ENCODE results near the gene PTGR3. TPM values are rescaled to one million over a fixed set of nuclear protein-coding genes. Genes with fewer than 3 reads are reported as not detected.

The PTGR3 gene
- total RNA-seq, 5 donors from 2014 or later (not counting 1 experiment from before 2014, with no cell fraction given), result 32.8 to 44.1 (median 36.5) TPM

GRCh38 chr18:75213611-75214331 lies 4.8 kb upstream of the PTGR3 start:
- H3K9me3 Mint-ChIP-seq, result no peaks in the 10 kb centered on the region
- peaks cover 67 to 72% (median 71%) of the 10 kb centered on the region in 3 donors for H3K4me1 Mint-ChIP-seq
- H3K27me3 Mint-ChIP-seq, result no peaks in the 10 kb centered on the region
- CTCF ChIA-PET, result interaction anchor here in 1 of 2 donors (0.7 kb wide), 1 partner anchor 256 kb away, joined by 3 read pairs; no protein-coding TSS in a partner anchor
- Histone ChIP-seq H3K4me1 (ENCODE audit: control insufficient read depth in 1 of 2, extremely low read depth in 1 of 2, insufficient read depth in 2 of 2, low read length in 2 of 2) (peaks cover 15 to 39% of the 10 kb centered on the region in 2 experiments), H3K27me3 (replicated peaks in 1 of 2; ENCODE audit: control insufficient read depth in 2 of 2, extremely low read depth in 1 of 2, insufficient read depth in 2 of 2, low read length in 1 of 2) (no peaks in the 10 kb centered on the region), H3K27ac (ENCODE audit: low read length) (no peak overlapping the region), H3K9me3 (no peaks in the 10 kb centered on the region), H3K4me3 (ENCODE audit: control insufficient read depth in 1 of 2, extremely low read depth in 1 of 2, low read length in 1 of 2) (no peak overlapping the region), H3K36me3 (ENCODE audit: control insufficient read depth in 2 of 2, extremely low read depth in 1 of 2, insufficient read depth in 1 of 2, low read length in 1 of 2) (no peaks in the 10 kb centered on the region)
- peak overlapping the region; percentile 26 to 89 (median 88) for H3K4me3 Mint-ChIP-seq
- POLR2A ChIA-PET, result interaction anchor here in 1 of 2 donors (1.0 kb wide), 1 partner anchor 34 kb away, joined by 4 read pairs; no protein-coding TSS in a partner anchor
- WGBS (ENCODE audit: insufficient coverage), result 100% methylated on average over 1 of the region's 5 CpGs
- DNase-seq, result no peak
- ATAC-seq (replicated peaks in 1 of 4), result no peak
- peaks cover 4% of the 10 kb centered on the region for H3K36me3 Mint-ChIP-seq
- H3K27ac Mint-ChIP-seq, result peak overlapping the region; percentile 36 to 78

- no peaks in the 10 kb centered on the region for H3K36me3 ChIP-seq (ENCODE audit: control insufficient read depth in 2 of 2, extremely low read depth in 1 of 2, insufficient read depth in 1 of 2, low read length in 1 of 2)
- H3K27me3 ChIP-seq (replicated peaks in 1 of 2; ENCODE audit: control insufficient read depth in 2 of 2, extremely low read depth in 1 of 2, insufficient read depth in 2 of 2, low read length in 1 of 2), result no peaks in the 10 kb centered on the region
- no peaks in the 10 kb centered on the region for H3K27me3 Mint-ChIP-seq
- H3K27ac ChIP-seq (ENCODE audit: low read length), result no peak overlapping the region
- H3K4me1 ChIP-seq (ENCODE audit: control insufficient read depth in 1 of 2, extremely low read depth in 1 of 2, insufficient read depth in 2 of 2, low read length in 2 of 2), result peaks cover 16 to 44% of the 10 kb centered on the region in 2 experiments
- H3K4me3 ChIP-seq (ENCODE audit: control insufficient read depth in 1 of 2, extremely low read depth in 1 of 2, low read length in 1 of 2), result peak overlapping the region in 1 of 2 donors; percentile 56
- peaks cover 65 to 67% (median 66%) of the 10 kb centered on the region in 3 donors for H3K4me1 Mint-ChIP-seq
- ChIA-PET CTCF (interaction anchor here (0.6 to 1.2 kb wide), 3 partner anchors 35 to 267 kb away, joined by 3 read pairs; no protein-coding TSS in a partner anchor), POLR2A (interaction anchor here in 1 of 2 donors (0.7 to 0.9 kb wide), 2 partner anchors 18 to 34 kb away, joined by 3 to 4 read pairs; no protein-coding TSS in a partner anchor)
- DNase-seq (no peak), ATAC-seq (replicated peaks in 1 of 4) (no peak)
- no peaks in the 10 kb centered on the region for H3K9me3 ChIP-seq
- 70% methylated on average over 2 of the region's 5 CpGs for WGBS (ENCODE audit: insufficient coverage)
- peak overlapping the region; percentile 83 to 91 for H3K27ac Mint-ChIP-seq
- peak overlapping the region; percentile 84 to 89 (median 88) for H3K4me3 Mint-ChIP-seq
- no peaks in the 10 kb centered on the region for H3K9me3 Mint-ChIP-seq
- peaks cover 4% of the 10 kb centered on the region for H3K36me3 Mint-ChIP-seq
Observed at GRCh38 chr18:75212751-75213090, 3.8 kb upstream of the PTGR3 start.

GRCh38 chr18:75211953-75212750 lies 3.2 kb upstream of the PTGR3 start:
- Mint-ChIP-seq H3K4me1 (peaks cover 65 to 67% (median 66%) of the 10 kb centered on the region in 3 donors), H3K4me3 (peak overlapping the region; percentile 84 to 89 (median 88)), H3K9me3 (no peaks in the 10 kb centered on the region), H3K27me3 (no peaks in the 10 kb centered on the region), H3K36me3 (peaks cover 4% of the 10 kb centered on the region), H3K27ac (peak overlapping the region; percentile 83 to 91)
- H3K4me1 ChIP-seq (ENCODE audit: control insufficient read depth in 1 of 2, extremely low read depth in 1 of 2, insufficient read depth in 2 of 2, low read length in 2 of 2), result peaks cover 21 to 50% of the 10 kb centered on the region in 2 experiments
- H3K36me3 ChIP-seq (ENCODE audit: control insufficient read depth in 2 of 2, extremely low read depth in 1 of 2, insufficient read depth in 1 of 2, low read length in 1 of 2), result no peaks in the 10 kb centered on the region
- POLR2A ChIA-PET, result interaction anchor here in 1 of 2 donors (0.6 to 0.9 kb wide), 3 partner anchors 18 to 34 kb away, joined by 3 to 4 read pairs (median 3); no protein-coding TSS in a partner anchor
- CTCF ChIA-PET, result interaction anchor here (0.6 to 1.2 kb wide), 3 partner anchors 36 to 268 kb away, joined by 3 read pairs; no protein-coding TSS in a partner anchor
- 5% methylated on average over 22 of the region's 38 CpGs for WGBS (ENCODE audit: insufficient coverage)
- peak in 7 of 35 experiments; percentile 19 to 34 (median 21) for DNase-seq
- H3K4me3 ChIP-seq (ENCODE audit: control insufficient read depth in 1 of 2, extremely low read depth in 1 of 2, low read length in 1 of 2), result peak overlapping the region; percentile 49 to 56
- no peak overlapping the region for H3K27ac ChIP-seq (ENCODE audit: low read length)
- ATAC-seq (replicated peaks in 1 of 4), result no peak
- no peaks in the 10 kb centered on the region for H3K27me3 ChIP-seq (replicated peaks in 1 of 2; ENCODE audit: control insufficient read depth in 2 of 2, extremely low read depth in 1 of 2, insufficient read depth in 2 of 2, low read length in 1 of 2)
- H3K9me3 ChIP-seq, result no peaks in the 10 kb centered on the region

- ChIA-PET CTCF (no interaction called here), POLR2A (no interaction called here)
- peak overlapping the region in 1 of 2 donors; percentile 49 for H3K4me3 ChIP-seq (ENCODE audit: control insufficient read depth in 1 of 2, extremely low read depth in 1 of 2, low read length in 1 of 2)
- Mint-ChIP-seq H3K4me3 (peak overlapping the region in 2 of 3 donors; percentile 84 to 100), H3K27ac (no peak overlapping the region), H3K27me3 (no peaks in the 10 kb centered on the region), H3K36me3 (peaks cover 4% of the 10 kb centered on the region), H3K9me3 (no peaks in the 10 kb centered on the region), H3K4me1 (peaks cover 64 to 67% (median 66%) of the 10 kb centered on the region in 3 donors)
- ATAC-seq (replicated peaks in 1 of 4), result no peak
- peak in 3 of 35 experiments; percentile 21 to 42 (median 27) for DNase-seq
- H3K9me3 ChIP-seq, result no peaks in the 10 kb centered on the region
- no peaks in the 10 kb centered on the region for H3K27me3 ChIP-seq (replicated peaks in 1 of 2; ENCODE audit: control insufficient read depth in 2 of 2, extremely low read depth in 1 of 2, insufficient read depth in 2 of 2, low read length in 1 of 2)
- H3K4me1 ChIP-seq (ENCODE audit: control insufficient read depth in 1 of 2, extremely low read depth in 1 of 2, insufficient read depth in 2 of 2, low read length in 2 of 2), result peaks cover 22 to 50% of the 10 kb centered on the region in 2 experiments
- H3K36me3 ChIP-seq (ENCODE audit: control insufficient read depth in 2 of 2, extremely low read depth in 1 of 2, insufficient read depth in 1 of 2, low read length in 1 of 2), result no peaks in the 10 kb centered on the region
- H3K27ac ChIP-seq (ENCODE audit: low read length), result no peak overlapping the region
- under 1% methylated on average over 66 of the region's 66 CpGs for WGBS (ENCODE audit: insufficient coverage)
Observed at GRCh38 chr18:75211626-75211952, 2.6 kb upstream of the PTGR3 start.

DNA sequence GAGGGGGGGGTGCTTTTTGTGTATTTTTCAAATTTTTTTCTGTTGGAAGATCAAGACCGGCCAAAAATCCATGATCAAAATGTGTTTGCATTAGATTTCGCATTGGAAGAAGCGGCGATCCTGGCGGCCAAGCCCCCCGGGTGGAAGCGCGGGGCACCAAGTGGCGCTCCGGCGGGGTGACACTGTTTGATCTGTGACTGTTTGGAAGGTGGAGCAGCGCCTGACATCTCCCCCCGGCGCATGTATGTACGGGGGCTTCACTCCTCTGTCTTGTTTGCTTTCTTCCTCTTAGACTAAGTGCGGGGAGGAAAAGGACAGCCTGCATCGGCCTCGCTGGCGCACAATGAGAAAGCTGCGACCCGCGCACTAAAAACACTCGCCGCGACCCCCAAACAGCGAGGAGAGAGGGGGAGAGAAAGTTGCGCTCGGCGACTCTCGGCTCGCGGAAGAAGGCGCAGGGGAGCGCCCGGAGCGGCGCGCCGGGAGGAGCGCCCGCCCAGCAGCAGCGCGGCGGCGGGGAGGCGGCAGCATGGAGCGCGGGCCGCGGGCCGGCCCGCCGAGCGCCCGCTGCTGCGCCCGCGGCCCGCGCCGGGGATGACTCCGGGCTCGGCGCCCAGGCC lies 2.2 kb upstream of the PTGR3 start:
- ChIA-PET POLR2A (interaction anchor here (1.0 to 1.2 kb wide), 2 partner anchors 35 kb away, joined by 3 read pairs; no protein-coding TSS in a partner anchor), CTCF (interaction anchor here in 1 of 2 donors (0.8 to 0.9 kb wide), 2 partner anchors 19 to 35 kb away, joined by 3 to 6 read pairs; no protein-coding TSS in a partner anchor)
- Histone ChIP-seq H3K36me3 (ENCODE audit: control insufficient read depth in 2 of 2, extremely low read depth in 1 of 2, insufficient read depth in 1 of 2, low read length in 1 of 2) (no peaks in the 10 kb centered on the region), H3K4me1 (ENCODE audit: control insufficient read depth in 1 of 2, extremely low read depth in 1 of 2, insufficient read depth in 2 of 2, low read length in 2 of 2) (peaks cover 20 to 50% of the 10 kb centered on the region in 2 experiments), H3K27me3 (replicated peaks in 1 of 2; ENCODE audit: control insufficient read depth in 2 of 2, extremely low read depth in 1 of 2, insufficient read depth in 2 of 2, low read length in 1 of 2) (no peaks in the 10 kb centered on the region), H3K4me3 (ENCODE audit: control insufficient read depth in 1 of 2, extremely low read depth in 1 of 2, low read length in 1 of 2) (peak overlapping the region; percentile 78 to 88), H3K27ac (ENCODE audit: low read length) (peak overlapping the region; percentile 85), H3K9me3 (no peaks in the 10 kb centered on the region)
- DNase-seq (peak in 11 of 35 experiments; percentile 21 to 59 (median 35)), ATAC-seq (replicated peaks in 1 of 4) (peak in 3 of 4 experiments; percentile 10 to 11 (median 11))
- Mint-ChIP-seq H3K9me3 (no peaks in the 10 kb centered on the region), H3K27ac (peak overlapping the region; percentile 95 to 96), H3K4me1 (peaks cover 64 to 67% (median 66%) of the 10 kb centered on the region in 3 donors), H3K4me3 (peak overlapping the region; percentile 97 to 100 (median 99)), H3K36me3 (peaks cover 4% of the 10 kb centered on the region), H3K27me3 (no peaks in the 10 kb centered on the region)
- under 1% methylated on average over 58 of the region's 64 CpGs for WGBS (ENCODE audit: insufficient coverage)
